HG03442 (cell line): ENCODE results near the gene RPRD1B.
"Not testable (repeated sequence)": the region's sequence is repeated elsewhere in the genome, so short reads cannot be mapped to it uniquely, and the experiment has no call there.

ENCODE experiments used
- ATAC-seq: cut with Tn5 transposase; IDR thresholded peaks from one replicate; pipeline ENCODE4 v1.9.1; 2021; ENCODE audit warnings: mild to moderate bottlenecking, moderate library complexity; ENCODE audit not compliant: unreplicated experiment

Gene RPRD1B

GRCh38 chr20:38001173-38001875 lies 32.2 kb upstream of the RPRD1B start:
- ATAC-seq: no peak

GRCh38 chr20:38001981-38002380 lies 31.6 kb upstream of the RPRD1B start:
- no peak for ATAC-seq

GRCh38 chr20:38002422-38002821 lies 31.1 kb upstream of the RPRD1B start:
- ATAC-seq: no peak

- ATAC-seq: no peak
Observed at GRCh38 chr20:38004416-38004815, 29.1 kb upstream of the RPRD1B start.

GRCh38 chr20:38005903-38006302 lies 27.6 kb upstream of the RPRD1B start:
- ATAC-seq: no peak

GRCh38 chr20:38007526-38007925 lies 26.0 kb upstream of the RPRD1B start:
- ATAC-seq: no peak

GRCh38 chr20:38008233-38008944 lies 25.2 kb upstream of the RPRD1B start:
- no peak for ATAC-seq

GRCh38 chr20:38009416-38009815 lies 24.1 kb upstream of the RPRD1B start:
- ATAC-seq: not testable (repeated sequence)

GRCh38 chr20:38011696-38012095 lies 21.9 kb upstream of the RPRD1B start:
- ATAC-seq: no peak

GRCh38 chr20:38012332-38012731 lies 21.2 kb upstream of the RPRD1B start:
- no peak for ATAC-seq

GRCh38 chr20:38013887-38014286 lies 19.7 kb upstream of the RPRD1B start:
- no peak for ATAC-seq

GRCh38 chr20:38017959-38018358 lies 15.6 kb upstream of the RPRD1B start:
- no peak for ATAC-seq

- no peak for ATAC-seq
Observed at GRCh38 chr20:38018385-38018784, 15.2 kb upstream of the RPRD1B start.

GRCh38 chr20:38021087-38021772 lies 12.3 kb upstream of the RPRD1B start:
- ATAC-seq: no peak

- no peak for ATAC-seq
Observed at GRCh38 chr20:38023181-38024001, 10.2 kb upstream of the RPRD1B start.

GRCh38 chr20:38024496-38024895 lies 9.1 kb upstream of the RPRD1B start:
- no peak for ATAC-seq

- no peak for ATAC-seq
Observed at GRCh38 chr20:38029453-38029852, 4.1 kb upstream of the RPRD1B start.

GRCh38 chr20:38031957-38032356 lies 1.6 kb upstream of the RPRD1B start:
- ATAC-seq: no peak

GRCh38 chr20:38032585-38033329 lies 789 bp upstream of the RPRD1B start:
- peak; percentile 39 for ATAC-seq

GRCh38 chr20:38034108-38034649 lies 633 bp downstream of the RPRD1B start:
- peak; percentile 2 for ATAC-seq
